CMK (cell line): Measurements from ENCODE around the gene ZNF101.
"Not testable (repeated sequence)": the region's sequence is repeated elsewhere in the genome, so short reads cannot be mapped to it uniquely, and the experiment has no call there.

ENCODE experiments used
- DNase-seq: peaks from one replicate; pipeline ENCODE4 v3.0.0-alpha.2; 2010; ENCODE audit warnings: low read depth

Gene ZNF101

DNA sequence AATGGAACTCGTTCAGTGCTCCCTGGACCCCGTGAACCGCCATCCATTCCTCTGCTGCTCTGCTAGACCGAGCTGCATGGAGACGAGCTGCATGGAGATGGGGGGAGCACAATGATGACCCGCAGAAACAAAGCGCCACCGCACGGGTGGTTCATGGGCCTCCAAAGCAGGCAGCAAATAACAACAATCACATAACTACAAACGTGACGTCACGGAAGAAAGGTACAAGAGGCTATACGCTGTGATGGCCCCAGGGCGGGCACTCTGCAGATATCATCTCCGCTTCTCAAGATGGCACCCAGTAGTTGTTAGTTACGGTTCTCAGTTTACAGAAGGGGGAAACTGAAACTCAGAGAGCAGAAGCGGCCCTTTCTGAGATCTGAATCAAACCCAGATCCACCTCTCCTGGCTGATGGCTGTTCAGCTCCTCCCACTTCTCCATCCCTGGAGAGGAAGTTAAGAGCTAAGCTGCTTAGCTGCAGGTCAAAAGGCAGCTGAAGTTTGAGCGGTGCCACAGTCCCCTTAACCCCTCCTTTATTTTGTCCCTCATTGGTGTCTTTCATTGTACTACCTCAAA lies 6.9 kb upstream of the ZNF101 start:
- DNase-seq, result no peak

DNA sequence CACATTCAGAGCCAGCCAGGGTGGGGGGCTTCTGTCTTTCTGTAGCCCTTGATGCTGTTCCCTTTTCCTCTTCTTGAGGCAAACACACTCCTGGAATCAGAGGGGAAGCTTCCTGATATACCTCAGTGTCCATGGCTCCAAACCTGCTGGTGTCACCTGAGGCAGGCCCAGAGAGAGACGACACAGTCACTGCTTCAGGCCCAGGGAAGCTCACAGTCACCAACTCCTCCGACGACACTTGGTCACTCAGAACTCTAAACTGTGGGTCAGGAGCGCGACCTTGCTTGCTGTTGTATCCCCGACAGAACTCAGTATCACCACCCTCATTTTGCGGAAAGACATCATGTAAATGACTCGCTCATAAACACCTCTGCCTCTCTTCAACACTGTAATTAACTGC lies 6.3 kb upstream of the ZNF101 start:
- no peak for DNase-seq

GRCh38 chr19:19662871-19663255 lies 5.8 kb upstream of the ZNF101 start:
- DNase-seq, result no peak

- DNase-seq, result peak; percentile 87
Measured at GRCh38 chr19:19663256-19664120, 5.2 kb upstream of the ZNF101 start, which contains the start of gene ATP13A1. Gene ATP13A1, minus strand, starts transcription at chr19:19663676. Its CDS starts 10 bp downstream, at chr19:19663666.

GRCh38 chr19:19665420-19665948 lies 3.2 kb upstream of the ZNF101 start:
- not testable (repeated sequence) for DNase-seq

- DNase-seq, result no peak
Measured at GRCh38 chr19:19670070-19670551, 1.5 kb downstream of the ZNF101 start.

- DNase-seq, result no peak
Measured at GRCh38 chr19:19672816-19673215, 4.2 kb downstream of the ZNF101 start.

DNA sequence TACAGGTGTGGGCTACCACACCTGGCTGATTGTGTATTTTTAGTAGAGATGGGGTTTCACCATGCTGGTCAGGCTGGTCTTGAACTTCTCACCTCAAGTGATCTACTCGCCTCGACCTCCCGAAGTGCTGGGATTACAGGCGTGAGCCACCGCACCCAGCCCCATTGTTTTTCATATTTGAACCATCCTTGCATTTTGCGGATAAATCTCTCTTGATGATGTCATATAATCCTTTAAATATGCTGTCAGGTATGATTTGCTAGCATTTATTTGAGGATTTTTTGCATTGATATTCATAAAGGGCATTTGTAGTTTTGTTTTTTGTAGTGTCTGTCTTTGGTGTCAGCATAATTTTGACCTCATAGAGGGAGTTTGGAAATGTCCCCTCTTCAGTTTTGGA lies 5.7 kb downstream of the ZNF101 start:
- no peak for DNase-seq

- no peak for DNase-seq
Measured at GRCh38 chr19:19677579-19677978, 8.9 kb downstream of the ZNF101 start.

GRCh38 chr19:19679176-19680073 lies 10.8 kb downstream of the ZNF101 start:
- no peak for DNase-seq

DNA sequence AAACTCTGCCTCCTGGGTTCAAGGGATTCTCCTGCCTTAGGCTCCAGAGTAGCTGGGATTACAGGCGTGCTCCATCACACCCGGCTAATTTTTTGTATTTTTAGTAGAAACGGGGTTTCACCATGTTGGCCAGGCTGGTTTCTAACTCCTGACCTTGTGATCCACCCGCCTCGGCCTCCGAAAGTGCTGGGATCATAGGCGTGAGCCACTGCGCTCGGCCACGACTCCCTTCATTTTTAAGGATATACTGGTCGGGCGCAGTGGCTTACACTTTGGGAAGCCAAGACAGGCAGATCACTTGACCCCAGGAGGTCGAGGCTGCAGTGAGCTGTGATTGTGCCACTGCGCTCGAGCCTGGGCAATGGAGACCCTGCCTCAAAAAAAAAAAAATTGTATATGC lies 17.5 kb downstream of the ZNF101 start:
- DNase-seq, result not testable (repeated sequence)

- no peak for DNase-seq
Measured at GRCh38 chr19:19686580-19686979, 17.9 kb downstream of the ZNF101 start.

DNA sequence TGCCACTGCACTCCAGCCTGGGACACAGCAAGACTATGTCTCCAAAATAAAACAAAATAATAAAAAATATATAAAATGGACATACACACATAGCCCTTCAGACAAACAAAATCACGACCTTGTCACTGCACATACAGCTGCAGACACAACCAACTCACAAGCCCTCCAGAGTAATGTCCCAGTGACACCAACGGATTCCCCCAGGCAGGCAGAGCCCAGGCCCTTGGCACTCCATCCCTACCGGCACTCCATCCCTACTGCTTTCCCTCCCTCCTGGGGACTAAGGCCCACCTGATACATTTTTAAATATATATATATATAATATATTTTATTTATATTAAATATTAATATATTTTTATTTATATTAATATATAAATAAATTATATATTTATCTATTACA lies 18.5 kb downstream of the ZNF101 start:
- no peak for DNase-seq

DNA sequence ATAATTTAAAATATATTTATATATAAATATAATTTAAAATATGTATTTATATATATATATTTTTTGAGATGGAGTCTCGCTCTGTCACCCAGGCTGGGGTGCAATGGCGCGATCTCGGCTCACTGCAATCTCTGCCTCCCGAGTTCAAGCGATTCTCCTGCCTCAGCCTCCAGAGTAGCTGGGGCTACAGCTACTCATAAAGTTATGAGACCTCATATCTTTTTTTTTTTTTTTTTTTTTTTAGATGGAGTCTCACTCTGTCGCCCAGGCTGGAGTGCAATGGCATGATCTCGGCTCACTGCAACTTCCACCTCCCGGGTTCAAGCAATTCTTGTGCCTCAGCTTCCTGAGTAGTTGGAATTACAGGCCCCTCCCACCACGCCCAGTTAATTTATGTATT lies 20.4 kb downstream of the ZNF101 start:
- not testable (repeated sequence) for DNase-seq

DNA sequence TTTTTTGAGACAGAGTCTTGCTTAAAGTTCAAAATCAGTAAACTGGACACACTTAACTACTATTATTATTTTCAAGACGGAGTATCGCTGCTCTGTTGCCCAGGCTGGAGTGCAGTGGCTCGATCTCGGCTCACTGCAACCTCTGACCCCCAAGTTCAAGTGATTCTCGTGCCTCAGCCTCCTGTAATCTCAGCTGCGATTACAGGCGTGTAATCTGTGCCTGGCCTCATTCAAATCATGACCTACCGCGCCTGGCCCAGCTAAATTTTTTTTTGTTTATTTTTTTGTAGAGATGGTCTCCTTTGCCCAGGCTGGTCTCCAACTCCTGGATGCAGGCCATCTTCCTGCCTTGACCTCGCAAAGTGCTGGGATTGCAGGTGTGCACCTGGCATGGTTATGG lies 23.0 kb downstream of the ZNF101 start:
- no peak for DNase-seq

- DNase-seq, result no peak
Measured at GRCh38 chr19:19696386-19696785, 27.7 kb downstream of the ZNF101 start.

GRCh38 chr19:19697589-19697988 lies 28.9 kb downstream of the ZNF101 start:
- no peak for DNase-seq

- DNase-seq, result not testable (repeated sequence)
Measured at GRCh38 chr19:19700493-19700892, 31.9 kb downstream of the ZNF101 start.

GRCh38 chr19:19704836-19705235 lies 36.2 kb downstream of the ZNF101 start:
- no peak for DNase-seq

GRCh38 chr19:19710506-19710905 lies 41.9 kb downstream of the ZNF101 start:
- no peak for DNase-seq

DNA sequence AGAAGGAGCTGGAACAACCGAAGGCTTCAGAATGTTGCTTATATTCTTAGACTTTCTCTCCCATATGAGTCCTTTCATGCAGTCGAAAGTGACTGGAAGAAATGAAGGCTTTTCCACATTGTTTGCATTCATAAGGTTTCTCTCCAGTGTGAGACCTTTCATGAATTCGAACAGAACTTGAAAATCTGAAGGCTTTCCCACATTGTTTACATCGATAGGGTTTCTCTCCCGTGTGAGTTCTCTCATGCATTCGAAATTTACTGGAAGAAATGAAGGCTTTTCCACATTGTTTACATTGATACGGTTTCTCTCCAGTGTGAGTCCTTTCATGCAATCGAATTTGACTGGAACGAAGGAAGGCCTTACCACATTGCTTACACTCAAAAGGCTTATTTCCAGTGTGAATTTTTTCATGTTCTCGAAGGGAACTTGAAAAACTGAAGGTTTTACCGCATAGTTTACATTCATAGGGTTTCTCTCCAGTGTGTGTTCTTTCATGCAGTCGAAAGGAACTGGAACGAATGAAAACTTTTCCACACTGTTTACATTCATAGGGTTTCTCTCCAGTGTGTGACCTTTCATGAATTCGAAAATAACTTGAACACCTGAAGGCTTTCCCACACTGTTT lies 42.8 kb downstream of the ZNF101 start:
- DNase-seq, result no peak
